GM18858 (cell line): ENCODE data around the gene CASK.
A peak's percentile ranks its signal among the peaks of the same experiment; 100 is the strongest.

Experiments
- ATAC-seq: cut with Tn5 transposase; IDR thresholded peaks from one replicate; pipeline ENCODE4 v1.9.1; 2021; ENCODE audit not compliant: unreplicated experiment

CASK gene

GRCh38 chrX:41837270-41837944 is 85.9 kb downstream of the CASK start:
- ATAC-seq, result no peak

GRCh38 chrX:41828826-41829225 is 94.5 kb downstream of the CASK start:
- ATAC-seq, result no peak

GRCh38 chrX:41827886-41828285 is 95.5 kb downstream of the CASK start:
- ATAC-seq, result no peak

GRCh38 chrX:41825796-41826195 is 97.6 kb downstream of the CASK start:
- no peak for ATAC-seq

- no peak for ATAC-seq
Observed at GRCh38 chrX:41824551-41824950, 98.8 kb downstream of the CASK start.

- ATAC-seq, result no peak
Observed at GRCh38 chrX:41823402-41823801, 100.0 kb downstream of the CASK start.

- ATAC-seq, result no peak
Observed at GRCh38 chrX:41822892-41823291, 100.5 kb downstream of the CASK start.

GRCh38 chrX:41808047-41808446 is 115.3 kb downstream of the CASK start:
- no peak for ATAC-seq

- ATAC-seq, result no peak
Observed at GRCh38 chrX:41802958-41803357, 120.4 kb downstream of the CASK start.

GRCh38 chrX:41799661-41800060 is 123.7 kb downstream of the CASK start:
- ATAC-seq, result no peak

GRCh38 chrX:41796577-41796976 is 126.8 kb downstream of the CASK start:
- peak; percentile 39 for ATAC-seq

- ATAC-seq, result no peak
Observed at GRCh38 chrX:41796046-41796445, 127.3 kb downstream of the CASK start.

GRCh38 chrX:41789374-41789773 is 134.0 kb downstream of the CASK start:
- ATAC-seq, result no peak

- ATAC-seq, result no peak
Observed at GRCh38 chrX:41785685-41786084, 137.7 kb downstream of the CASK start.

GRCh38 chrX:41781500-41781899 is 141.9 kb downstream of the CASK start:
- ATAC-seq, result peak; percentile 73

- ATAC-seq, result no peak
Observed at GRCh38 chrX:41779941-41780340, 143.4 kb downstream of the CASK start.

- no peak for ATAC-seq
Observed at GRCh38 chrX:41779030-41779564, 144.3 kb downstream of the CASK start.

- no peak for ATAC-seq
Observed at GRCh38 chrX:41761702-41762101, 161.7 kb downstream of the CASK start.

GRCh38 chrX:41761169-41761568 is 162.2 kb downstream of the CASK start:
- no peak for ATAC-seq

GRCh38 chrX:41759817-41760216 is 163.5 kb downstream of the CASK start:
- ATAC-seq, result no peak

GRCh38 chrX:41758401-41758800 is 165.0 kb downstream of the CASK start:
- ATAC-seq, result no peak

GRCh38 chrX:41750716-41751115 is 172.6 kb downstream of the CASK start:
- ATAC-seq, result no peak

GRCh38 chrX:41739871-41740270 is 183.5 kb downstream of the CASK start:
- ATAC-seq, result no peak
